Stomach (tissue), 9 donors: Measurements from ENCODE around the gene CALY. TPM values are rescaled to one million over a fixed set of nuclear protein-coding genes. Genes with fewer than 3 reads are reported as not detected.
A peak's percentile ranks its signal among the peaks of the same experiment; 100 is the strongest.

ENCODE experiments used
- DNase-seq, 2 donors: peaks; one replicate each; pipeline versions ENCODE4 v3.0.0 to v3.0.0-alpha.2; 2013 to 2019
- H3K27ac ChIP-seq, 5 donors: fragments of 200-600 bp in 4 of 5; sonication (generic) in 4 of 5; one replicate each; pipeline ENCODE4 v1.5.1; 2013 to 2019; ENCODE audit warnings: mild to moderate bottlenecking in 1 of 5, moderate library complexity in 1 of 5
- H3K27me3 ChIP-seq, 3 donors: fragments of 200-600 bp; sonication (generic); one replicate each; pipeline ENCODE4 v1.5.1; 2017 to 2019; ENCODE audit warnings: mixed run types in 1 of 3
- H3K36me3 ChIP-seq, 4 donors: fragments of 200-600 bp; sonication (generic); 1 replicate in 3 of 4; 2 replicates in 1 of 4; pipeline ENCODE4 v1.5.1; 2016 to 2019
- H3K4me1 ChIP-seq, 4 donors: fragments of 200-600 bp; sonication (generic); one replicate each; pipeline ENCODE4 v1.5.1; 2016 to 2019
- H3K4me3 ChIP-seq, 4 donors: fragments of 200-600 bp; sonication (generic) in 3 of 4; one replicate each; pipeline ENCODE4 v1.5.1; 2016 to 2019; ENCODE audit warnings: mild to moderate bottlenecking in 1 of 4
- H3K9me3 ChIP-seq, 4 donors: fragments of 200-600 bp; sonication (generic); one replicate each; pipeline ENCODE4 v1.5.1; 2016 to 2019
- CTCF ChIP-seq, 7 experiments: fragments of 450-650 bp in 4 of 7; fragments of 200-600 bp in 3 of 7; sonication (generic) in 3 of 7; IDR thresholded peaks; one replicate each; pipeline ENCODE4 v1.5.1; 2016 to 2019; ENCODE audit warnings: antibody characterized with exemption in 7 of 7, control low read depth in 2 of 7, mild to moderate bottlenecking in 1 of 7
- EP300 ChIP-seq: sonication (generic); formaldehyde crosslinking; IDR thresholded peaks from one replicate; pipeline ENCODE4 v1.6.1; 2017; ENCODE audit warnings: antibody characterized with exemption
- POLR2A ChIP-seq, 4 donors: fragments of 450-650 bp; IDR thresholded peaks; one replicate each; pipeline ENCODE4 v1.6.1; 2016; ENCODE audit warnings: antibody characterized with exemption in 4 of 4, control low read depth in 2 of 4, mild to moderate bottlenecking in 1 of 4, moderate library complexity in 1 of 4
- POLR2AphosphoS5 ChIP-seq, 3 donors: sonication (generic); formaldehyde crosslinking; IDR thresholded peaks; one replicate each; pipeline ENCODE4 v1.6.1; 2016; ENCODE audit warnings: antibody characterized with exemption in 3 of 3
- WGBS, 5 donors: extraction: QIAGEN DNeasy Blood & Tissue Kit in 3 of 5; methylation state at CpG; one replicate each; pipeline versions ENCODE4 v1.1.5 to v1.1.7; 2013 to 2018; 5-methylcytosine and 5-hydroxymethylcytosine counted together
- intact Hi-C: fragments of 100-400 bp; cut with DNase I; formaldehyde crosslinking; loops from one replicate; pipeline ENCODE4 v1.15.1; 2023; ENCODE audit warnings: low total_unique reads
- polyA plus RNA-seq, 3 donors: library from polyadenylated mRNA; stranded (reverse); fragments of 200-250 nt; gene quantifications; one replicate each; pipeline ENCODE4 v1.2.3, GENCODE V29; 2013
- total RNA-seq, 5 donors: library from RNA; depleted of rRNA; stranded (reverse); fragments of >200 nt; gene quantifications; one replicate each; pipeline versions ENCODE4 v1.1.0 to v1.2.3, GENCODE V29; 2014 to 2016
- donor health status: healthy with polysubstance abuse.
- donor health status: Bipolar disorder and iron deficiency.
- donor health status: healthy.

The CALY gene
- total and polyA plus RNA-seq, 8 donors, result 0.44 to 2.6 (median 1.4) TPM; not detected in 4

DNA sequence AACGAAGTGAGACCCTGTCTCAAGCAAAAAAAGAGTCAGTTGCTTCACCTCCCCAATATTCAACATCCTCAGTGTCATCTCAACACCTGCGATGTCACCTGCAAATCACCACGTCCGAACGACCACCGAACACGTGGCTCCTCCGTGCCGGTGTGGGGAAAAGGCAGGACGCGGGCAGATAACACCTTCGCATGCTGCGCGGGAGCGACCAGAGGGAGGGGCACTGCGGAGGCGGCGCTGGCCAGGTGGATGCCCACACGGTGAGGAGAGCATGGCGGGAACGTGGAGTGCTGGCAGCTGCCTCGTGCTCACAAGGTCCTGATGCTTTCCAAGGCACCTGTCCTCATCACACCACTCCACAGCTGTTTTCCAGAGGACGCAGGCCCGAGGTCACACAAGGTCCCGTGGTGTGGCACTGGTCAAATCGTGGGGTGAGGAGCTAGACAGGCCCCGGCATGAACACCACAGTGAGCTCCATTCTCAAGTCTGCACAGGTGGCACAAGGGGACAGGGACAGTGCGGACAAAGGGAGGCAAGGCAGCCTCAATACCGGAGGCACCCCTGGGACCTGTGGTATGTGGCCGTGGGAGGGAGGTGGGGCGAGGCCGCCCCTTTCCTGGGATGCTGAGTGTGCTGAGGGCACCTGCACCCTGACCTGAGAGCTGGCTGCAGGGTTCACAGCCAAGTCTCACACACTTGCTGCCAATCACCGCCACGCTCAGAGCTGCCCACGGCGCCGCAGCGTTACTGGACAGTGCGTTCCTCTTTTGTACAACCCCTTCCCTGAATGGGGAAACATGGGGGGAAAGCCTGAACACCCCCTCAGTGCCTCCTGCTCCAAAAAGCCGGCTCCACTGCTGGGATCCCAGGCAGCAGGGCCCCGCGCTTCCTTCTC, 41.0 kb downstream of the CALY start:
- intact Hi-C loops, result no loop called here

DNA sequence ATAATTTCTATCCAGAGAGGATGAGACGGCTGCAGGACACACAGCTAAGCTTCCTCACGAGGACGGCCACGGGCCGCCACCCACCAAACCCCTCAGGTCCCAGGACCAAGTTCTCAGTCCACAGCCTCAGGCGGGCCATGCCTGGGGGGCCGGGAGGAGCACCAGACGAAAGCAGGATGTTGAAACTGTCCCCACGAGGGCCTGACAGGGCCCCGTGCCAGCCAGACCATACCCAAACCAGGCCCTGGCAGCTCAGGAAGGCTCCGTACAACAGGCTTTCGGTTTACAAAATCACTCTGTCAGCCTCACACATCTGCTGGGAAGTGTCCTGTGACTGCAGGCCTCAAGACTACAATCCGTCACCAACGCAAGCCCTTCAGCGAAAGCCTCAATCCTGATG, 42.5 kb downstream of the CALY start:
- no peak for TF ChIP-seq POLR2AphosphoS5 (IDR thresholded peaks at IDR 0.05)
- no peak for TF ChIP-seq POLR2A (IDR thresholded peaks at IDR 0.05)
- no peak for TF ChIP-seq EP300
- no peak for TF ChIP-seq CTCF (IDR thresholded peaks at IDR 0.05)
- Histone ChIP-seq H3K4me1 (peaks cover 0 to 15% (median 0%) of the 10 kb centered on the region in 4 donors), H3K27ac (peak overlapping the region in 1 of 5 donors; percentile 35), H3K9me3 (no peaks in the 10 kb centered on the region), H3K27me3 (no peaks in the 10 kb centered on the region), H3K4me3 (no peak overlapping the region), H3K36me3 (peaks cover 84 to 90% (median 90%) of the 10 kb centered on the region in 4 donors)
- no peak for DNase-seq
- intact Hi-C loops, result no loop called here
- 77 to 91% (median 87%) methylated on average over 15 of the region's 15 CpGs for WGBS, 5 donors

More for the DNA sequence above, 41.0 kb downstream of the CALY start:
- Histone ChIP-seq H3K27me3 (no peaks in the 10 kb centered on the region), H3K4me1 (peaks cover 0 to 15% (median 0%) of the 10 kb centered on the region in 4 donors), H3K27ac (no peak overlapping the region), H3K9me3 (no peaks in the 10 kb centered on the region), H3K4me3 (no peak overlapping the region), H3K36me3 (peaks cover 79 to 90% (median 90%) of the 10 kb centered on the region in 4 donors)
- WGBS, 5 donors, result 93 to 95% (median 94%) methylated on average over 39 to 42 of the region's 42 CpGs
- TF ChIP-seq POLR2A (IDR thresholded peaks at IDR 0.05), result no peak
- no peak for TF ChIP-seq EP300
- no peak for TF ChIP-seq CTCF (IDR thresholded peaks at IDR 0.05)
- DNase-seq, result no peak

DNA sequence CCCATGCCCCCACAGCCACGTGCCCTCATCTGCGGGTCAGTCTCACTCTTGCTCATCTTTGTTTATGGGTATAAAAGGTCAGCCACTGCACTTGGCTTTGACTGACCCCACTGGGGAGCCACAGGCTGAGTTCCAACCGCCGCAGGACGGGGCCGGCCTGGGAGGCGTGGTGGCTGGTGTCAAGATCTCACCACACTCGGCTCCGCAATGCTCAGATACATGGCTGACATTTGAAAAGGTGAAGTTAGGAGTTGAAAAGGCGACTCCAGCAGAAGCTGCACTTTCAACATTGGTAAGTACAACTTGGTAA, 42.9 kb downstream of the CALY start:
- 92 to 95% (median 95%) methylated on average over 10 of the region's 10 CpGs for WGBS, 5 donors
- Histone ChIP-seq H3K36me3 (peaks cover 84 to 90% (median 90%) of the 10 kb centered on the region in 4 donors), H3K9me3 (no peaks in the 10 kb centered on the region), H3K27ac (peak overlapping the region in 2 of 5 donors; percentile 15 to 35), H3K27me3 (no peaks in the 10 kb centered on the region), H3K4me1 (peaks cover 0 to 15% (median 0%) of the 10 kb centered on the region in 4 donors), H3K4me3 (no peak overlapping the region)
- no peak for TF ChIP-seq CTCF (IDR thresholded peaks at IDR 0.05)
- no peak for TF ChIP-seq EP300
- no peak for TF ChIP-seq POLR2A (IDR thresholded peaks at IDR 0.05)
- TF ChIP-seq POLR2AphosphoS5 (IDR thresholded peaks at IDR 0.05), result no peak
- intact Hi-C loops, result no loop called here
- no peak for DNase-seq

GRCh38 chr10:133292919-133293809, 43.5 kb downstream of the CALY start:
- TF ChIP-seq POLR2AphosphoS5 (IDR thresholded peaks at IDR 0.05) (no peak), POLR2A (IDR thresholded peaks at IDR 0.05) (no peak), CTCF (IDR thresholded peaks at IDR 0.05) (no peak), EP300 (no peak)
- no peak for DNase-seq
- peaks cover 84 to 90% (median 90%) of the 10 kb centered on the region in 4 donors for H3K36me3 ChIP-seq

More at GRCh38 chr10:133292919-133293809, 43.5 kb downstream of the CALY start:
- peak overlapping the region in 2 of 5 donors; percentile 15 to 35 for H3K27ac ChIP-seq
- no peaks in the 10 kb centered on the region for H3K27me3 ChIP-seq
- intact Hi-C loops, result no loop called here
- 87 to 93% (median 90%) methylated on average over 23 to 38 of the region's 38 CpGs for WGBS, 5 donors
- no peak overlapping the region for H3K4me3 ChIP-seq
- peaks cover 0 to 15% (median 0%) of the 10 kb centered on the region in 4 donors for H3K4me1 ChIP-seq
- no peaks in the 10 kb centered on the region for H3K9me3 ChIP-seq
